ENCODE results near the gene ATG2B. TPM values are rescaled to one million over a fixed set of nuclear protein-coding genes. Genes with fewer than 3 reads are reported as not detected.

The ATG2B gene
- total RNA-seq, 1 donor from 2014 or later = 19.9 TPM

- no peak overlapping the region for H3K4me3 Mint-ChIP-seq
- H3K9me3 Mint-ChIP-seq = no peaks in the 10 kb centered on the region
- no peak for DNase-seq (ENCODE audit: extremely low spot score, unreplicated experiment)
- TF ChIP-seq CTCF (conservative IDR thresholded peaks at IDR 0.05) = no peak
- peaks cover 13% of the 10 kb centered on the region for H3K27me3 Mint-ChIP-seq
- H3K36me3 Mint-ChIP-seq = no peaks in the 10 kb centered on the region
- no peak overlapping the region for H3K27ac Mint-ChIP-seq
- no peaks in the 10 kb centered on the region for H3K4me1 Mint-ChIP-seq (ENCODE audit: unreplicated experiment)
Measured at GRCh38 chr14:96394047-96394815, 31.1 kb upstream of the ATG2B start.

DNA sequence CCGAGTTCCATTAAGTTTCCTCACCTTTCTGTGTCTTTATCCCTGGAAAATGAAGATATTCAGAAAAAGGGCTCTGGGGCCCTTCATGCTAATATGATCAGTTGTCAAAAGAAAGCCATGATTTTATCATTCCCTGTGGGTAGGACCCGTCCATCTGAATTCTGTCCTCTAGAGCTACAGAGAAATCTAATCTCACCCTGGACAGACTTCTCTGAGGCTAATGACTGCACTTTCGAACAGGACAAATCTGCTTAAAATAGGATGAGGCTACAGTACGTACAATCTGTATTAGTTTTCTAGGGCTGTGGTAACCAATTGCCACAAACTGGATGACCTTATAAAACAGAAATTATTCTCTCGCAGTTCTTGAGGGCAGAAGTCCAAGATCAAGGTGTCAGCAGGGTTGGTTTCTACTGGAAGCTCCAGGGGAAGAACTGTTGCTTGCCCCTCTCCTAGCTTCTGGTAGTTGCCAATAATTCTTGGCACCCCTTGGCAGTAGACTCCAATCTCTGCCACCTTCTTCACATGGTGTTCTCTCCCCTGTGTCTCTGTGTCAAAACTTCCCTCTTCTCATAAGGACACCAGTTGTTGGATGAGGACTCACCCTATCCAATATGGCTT lies 30.0 kb upstream of the ATG2B start:
- no peaks in the 10 kb centered on the region for H3K4me1 Mint-ChIP-seq (ENCODE audit: unreplicated experiment)
- H3K36me3 Mint-ChIP-seq = no peaks in the 10 kb centered on the region
- peak overlapping the region; percentile 91 for H3K4me3 Mint-ChIP-seq
- DNase-seq (ENCODE audit: extremely low spot score, unreplicated experiment) = no peak
- TF ChIP-seq CTCF (conservative IDR thresholded peaks at IDR 0.05) = no peak
- H3K27ac Mint-ChIP-seq = peak overlapping the region; percentile 70
- no peaks in the 10 kb centered on the region for H3K9me3 Mint-ChIP-seq
- H3K27me3 Mint-ChIP-seq = peaks cover 13% of the 10 kb centered on the region

GRCh38 chr14:96391293-96392118 lies 28.4 kb upstream of the ATG2B start:
- no peaks in the 10 kb centered on the region for H3K9me3 Mint-ChIP-seq
- peak; percentile 99 for DNase-seq (ENCODE audit: extremely low spot score, unreplicated experiment)
- no peaks in the 10 kb centered on the region for H3K36me3 Mint-ChIP-seq
- peak; percentile 22 for TF ChIP-seq CTCF (conservative IDR thresholded peaks at IDR 0.05)
- H3K27ac Mint-ChIP-seq = peak overlapping the region; percentile 81
- peak overlapping the region; percentile 91 for H3K4me3 Mint-ChIP-seq
- no peaks in the 10 kb centered on the region for H3K4me1 Mint-ChIP-seq (ENCODE audit: unreplicated experiment)
- H3K27me3 Mint-ChIP-seq = peaks cover 13% of the 10 kb centered on the region

- Mint-ChIP-seq H3K9me3 (no peaks in the 10 kb centered on the region), H3K4me3 (peak overlapping the region; percentile 91)
Measured at GRCh38 chr14:96390965-96391292, 27.8 kb upstream of the ATG2B start.

GRCh38 chr14:96385385-96385784 lies 22.2 kb upstream of the ATG2B start:
- DNase-seq (ENCODE audit: extremely low spot score, unreplicated experiment) = no peak
- Mint-ChIP-seq H3K4me1 (ENCODE audit: unreplicated experiment) (no peaks in the 10 kb centered on the region), H3K27me3 (peaks cover 4% of the 10 kb centered on the region), H3K4me3 (no peak overlapping the region), H3K36me3 (peaks cover 9% of the 10 kb centered on the region), H3K27ac (no peak overlapping the region), H3K9me3 (no peaks in the 10 kb centered on the region)
- TF ChIP-seq CTCF (conservative IDR thresholded peaks at IDR 0.05) = no peak

More at GRCh38 chr14:96390965-96391292, 27.8 kb upstream of the ATG2B start:
- no peak for TF ChIP-seq CTCF (conservative IDR thresholded peaks at IDR 0.05)
- Mint-ChIP-seq H3K27me3 (peaks cover 13% of the 10 kb centered on the region), H3K36me3 (no peaks in the 10 kb centered on the region), H3K4me1 (ENCODE audit: unreplicated experiment) (no peaks in the 10 kb centered on the region), H3K27ac (peak overlapping the region; percentile 81)
- no peak for DNase-seq (ENCODE audit: extremely low spot score, unreplicated experiment)
